GM12878 (cell line): ENCODE data around the gene GBA2. TPM values are rescaled to one million over a fixed set of nuclear protein-coding genes. Genes with fewer than 3 reads are reported as not detected.

Experiments
- ATAC-seq: fragments of 200-7000 bp; cut with Tn5 transposase; 3 replicates; pipeline ENCODE4 v1.9.1; 2020; ENCODE audit warnings: mild to moderate bottlenecking, moderate library complexity
- BruUV-seq: library from RNA; stranded (reverse); fragments of 400-500 nt; replicated peaks from 2 replicates; lab custom pipeline; 2021; lab: Mats Ljungman, UMichigan
- CTCF ChIA-PET: fragments of 300-600 bp; sonication (Branson Sonifier 250); formaldehyde crosslinking; extraction: SDS; loops from one replicate; lab custom pipeline; 2021; ENCODE audit warnings: inconsistent platforms; lab: Yijun Ruan, JAX
- POLR2A ChIA-PET: fragments of 350-600 bp; formaldehyde crosslinking; extraction: SDS; loops from one replicate; lab custom pipeline; 2021; ENCODE audit warnings: inconsistent platforms; lab: Charles Lee
- RAD21 ChIA-PET: fragments of 300-600 bp; sonication (Branson Sonifier 250); formaldehyde crosslinking; loops from one replicate; lab custom pipeline; 2023; ENCODE audit warnings: antibody characterized with exemption; ENCODE audit not compliant: unreplicated experiment; lab: Charles Lee
- SMC1A ChIA-PET: fragments of 300-600 bp; sonication (Branson Sonifier 250); formaldehyde crosslinking; loops from one replicate; lab custom pipeline; 2023; ENCODE audit not compliant: unreplicated experiment, uncharacterized antibody; lab: Charles Lee
- DNase-seq: peaks from one replicate; pipeline ENCODE4 v3.0.0-alpha.2; 2011; ENCODE audit warnings: low read depth, low spot score
- FAIRE-seq: peaks from 3 replicates; lab custom pipeline; 2011; peaks lifted over from hg19 to GRCh38; lab: Jason Lieb, UNC
- H2AFZ ChIP-seq: 2 replicates; pipeline ENCODE4 v1.6.0; 2011; ENCODE audit warnings: low read depth, low read length, control low read depth; ENCODE audit not compliant: control insufficient read depth
- H3K27ac ChIP-seq: 2 replicates; pipeline ENCODE4 v1.5.1; 2011; ENCODE audit warnings: control low read depth; ENCODE audit not compliant: control insufficient read depth, insufficient read depth
- H3K27me3 ChIP-seq, 2 experiments: replicated peaks in 1 of 2; 2 replicates each; pipeline versions ENCODE4 v1.6.0 to v1.6.1; 2011; ENCODE audit warnings: low read length in 1 of 2; ENCODE audit not compliant: control insufficient read depth in 2 of 2, insufficient read depth in 2 of 2
- H3K36me3 ChIP-seq, 2 experiments: 2 replicates each; pipeline ENCODE4 v1.5.1; 2011; ENCODE audit warnings: low read length in 1 of 2; ENCODE audit not compliant: control insufficient read depth in 2 of 2, insufficient read depth in 2 of 2
- H3K4me1 ChIP-seq: 2 replicates; pipeline ENCODE4 v1.6.1; 2011; ENCODE audit warnings: mild to moderate bottlenecking, low read length, moderate library complexity, mixed read lengths; ENCODE audit not compliant: control insufficient read depth, insufficient read depth
- H3K4me2 ChIP-seq: 2 replicates; pipeline ENCODE4 v1.6.0; 2011; ENCODE audit warnings: control low read depth; ENCODE audit not compliant: control insufficient read depth, insufficient read depth
- H3K4me3 ChIP-seq: fragments of 200-600 bp; sonication (generic); 2 replicates; pipeline ENCODE4 v1.5.1; 2016
- H3K79me2 ChIP-seq: 2 replicates; pipeline ENCODE4 v1.6.0; 2011; ENCODE audit warnings: low read length; ENCODE audit not compliant: control insufficient read depth, insufficient read depth
- H3K9ac ChIP-seq: 2 replicates; pipeline ENCODE4 v1.8.0; 2011; ENCODE audit warnings: low read length, control low read depth, mixed read lengths; ENCODE audit not compliant: control insufficient read depth, insufficient read depth
- H3K9me3 ChIP-seq: replicated peaks from 3 replicates; pipeline ENCODE4 v1.5.1; 2011; ENCODE audit warnings: mild to moderate bottlenecking, low read length; ENCODE audit not compliant: control insufficient read depth, insufficient read depth
- H4K20me1 ChIP-seq: 2 replicates; pipeline ENCODE4 v1.6.0; 2011; ENCODE audit not compliant: control insufficient read depth, insufficient read depth
- CBX5 ChIP-seq: sonication (generic); IDR thresholded peaks from 2 replicates; pipeline ENCODE4 v1.6.1; 2016; ENCODE audit warnings: low read depth, moderate library complexity, mild to moderate bottlenecking, inconsistent platforms
- CHD2 ChIP-seq: IDR thresholded peaks from 2 replicates; pipeline ENCODE4 v1.6.1; 2011; ENCODE audit warnings: low read depth, low read length, improper control_type of control experiment, borderline replicate concordance
- CUX1 ChIP-seq: IDR thresholded peaks from 2 replicates; pipeline ENCODE4 v1.6.1; 2012; ENCODE audit warnings: improper control_type of control experiment, low read depth, low read length; ENCODE audit not compliant: insufficient replicate concordance
- FOXK2 ChIP-seq: fragments of 450-650 bp; IDR thresholded peaks from 2 replicates; pipeline ENCODE4 v1.6.1; 2017; ENCODE audit warnings: mild to moderate bottlenecking, moderate library complexity
- MYC ChIP-seq: IDR thresholded peaks from 2 replicates; pipeline ENCODE4 v1.6.1; 2011; ENCODE audit warnings: mild to moderate bottlenecking, low read length, moderate library complexity, inconsistent platforms; ENCODE audit not compliant: insufficient read depth, insufficient replicate concordance, insufficient read length, severe bottlenecking
- PML ChIP-seq: IDR thresholded peaks from 2 replicates; pipeline ENCODE4 v1.6.1; 2012; ENCODE audit warnings: low read length, inconsistent platforms
- SUZ12 ChIP-seq: fragments of 200-600 bp; sonication (generic); IDR thresholded peaks from one replicate; pipeline ENCODE4 v1.6.1; 2018; ENCODE audit warnings: antibody characterized with exemption, mild to moderate bottlenecking; ENCODE audit not compliant: unreplicated experiment
- ZNF207 ChIP-seq: fragments of 450-650 bp; IDR thresholded peaks from 2 replicates; pipeline ENCODE4 v1.6.1; 2014; ENCODE audit warnings: antibody characterized with exemption, mild to moderate bottlenecking, borderline replicate concordance
- ZNF622 ChIP-seq: fragments of 450-650 bp; IDR thresholded peaks from 2 replicates; pipeline ENCODE4 v1.6.1; 2017; ENCODE audit warnings: mild to moderate bottlenecking, inconsistent platforms
- ZSCAN29 ChIP-seq: fragments of 450-650 bp; IDR thresholded peaks from 2 replicates; pipeline ENCODE4 v1.6.1; 2017; ENCODE audit warnings: mild to moderate bottlenecking, moderate library complexity
- WGBS: methylation state at CpG from one replicate; pipeline ENCODE4 v1.1.6; 2016; ENCODE audit warnings: low lambda C conversion rate; ENCODE audit not compliant: insufficient replicate concordance, insufficient coverage; ENCODE audit errors: missing lambda C conversion rate; 5-methylcytosine and 5-hydroxymethylcytosine counted together
- in situ Hi-C: fragments of 300-500 bp; cut with MboI; formaldehyde crosslinking; loops from 9 replicates; pipeline ENCODE4 v1.14.3; 2018; ENCODE audit warnings: mixed read lengths
- intact Hi-C: fragments of 100-400 bp; cut with micrococcal nuclease; formaldehyde crosslinking; loops from one replicate; pipeline ENCODE4 v1.14.2; 2022; ENCODE audit not compliant: unreplicated experiment
- polyA plus RNA-seq, 11 experiments: library from polyadenylated mRNA; depleted of rRNA in 4 of 11; unstranded in 6 of 11; stranded (reverse) in 5 of 11; fragments of >200 nt; fragmentation: Nextera tagmentation in 4 of 11; fragmentation: Illumina TruSeq in 1 of 11; extraction: Ambion mirVana in 4 of 11; extraction: Trizol in 1 of 11; gene quantifications; 1 replicate in 1 of 11; 2 replicates in 10 of 11; pipeline versions ENCODE4 v1.2.1 to v1.2.3, GENCODE V29; 2011 to 2016; ENCODE audit warnings: inconsistent platforms in 2 of 11, missing spikeins in 2 of 11, low read depth in 1 of 11
- total RNA-seq, 4 experiments: library from RNA; depleted of rRNA in 3 of 4; stranded (reverse); fragments of >200 nt in 3 of 4; fragmentation: Illumina TruSeq in 1 of 4; extraction: Trizol in 1 of 4; gene quantifications; 2 replicates each; pipeline versions ENCODE4 v1.2.1 to v1.2.3, GENCODE V29; 2013 to 2021

Gene GBA2
- total and polyA plus RNA-seq, 10 of the 15 experiments (the other 5 are each of a cell fraction or from before 2014, with no cell fraction given), result 15.3 to 45.1 (median 29.1) TPM

DNA sequence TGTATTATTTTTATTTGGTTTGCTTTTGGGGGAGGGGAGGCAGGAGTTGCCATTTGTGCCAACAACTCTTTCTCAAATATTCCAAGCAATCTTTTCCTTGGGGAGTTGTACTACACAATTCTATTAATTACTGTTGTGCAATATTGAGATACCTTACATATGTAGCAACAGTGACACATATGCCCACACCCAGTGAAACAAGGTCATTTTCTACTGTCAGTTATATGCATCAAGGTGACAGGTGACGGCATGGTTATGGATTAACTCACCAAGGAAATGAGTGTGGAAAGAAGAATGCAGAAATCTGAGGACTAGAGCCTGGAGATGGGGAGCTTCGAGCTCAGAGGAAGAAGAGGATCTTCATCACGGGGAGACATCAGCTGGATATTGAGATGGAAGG lies 22.9 kb upstream of the GBA2 start:
- H3K79me2 ChIP-seq, result peaks cover 2% of the 10 kb centered on the region; the same call in 1 of the 2 replicates
- WGBS, result 71% methylated on average over 3 of the region's 3 CpGs
- H4K20me1 ChIP-seq, result no peaks in the 10 kb centered on the region
- H3K4me1 ChIP-seq, result no peaks in the 10 kb centered on the region
- no peaks in the 10 kb centered on the region for H3K9me3 ChIP-seq
- peaks cover 0 to 3% of the 10 kb centered on the region in 2 experiments; a peak in 1 of 4 replicates for H3K36me3 ChIP-seq
- FAIRE-seq, result no peak
- ChIA-PET RAD21 (no interaction called here), SMC1A (interaction anchor here (0.9 to 1.7 kb wide), 5 partner anchors 10 to 125 kb away, joined by 3 to 5 read pairs (median 3); no protein-coding TSS in a partner anchor), POLR2A (interaction anchor here (0.7 kb wide), 1 partner anchor 99 kb away, joined by 4 read pairs; no protein-coding TSS in a partner anchor), CTCF (interaction anchor here (0.9 to 4.7 kb wide), 12 partner anchors 10 to 110 kb away, joined by 3 to 23 read pairs (median 3); partner anchors contain the start of genes GBA2 and RGP1)
- H3K27me3 ChIP-seq, result no peaks in the 10 kb centered on the region
- no peak for DNase-seq
- no peak overlapping the region for H3K9ac ChIP-seq
- H2AFZ ChIP-seq, result no peak overlapping the region
- in situ Hi-C loops, result no loop called here
- no peak overlapping the region for H3K27ac ChIP-seq
- no peak for TF ChIP-seq ZSCAN29
- no peak for TF ChIP-seq CBX5
- TF ChIP-seq MYC, result no peak
- TF ChIP-seq ZNF207, result no peak
- no peak for TF ChIP-seq SUZ12
- TF ChIP-seq PML, result no peak
- TF ChIP-seq ZNF622, result no peak
- no peak for TF ChIP-seq CHD2
- TF ChIP-seq CUX1, result no peak
- TF ChIP-seq FOXK2, result no peak
- BruUV-seq, result no TSS peak
- ATAC-seq, result no peak
- intact Hi-C loops, result no loop called here
- no peak overlapping the region for H3K4me2 ChIP-seq
- no peak overlapping the region for H3K4me3 ChIP-seq
